Measurements from ENCODE around the gene OXCT2.

Gene OXCT2

DNA sequence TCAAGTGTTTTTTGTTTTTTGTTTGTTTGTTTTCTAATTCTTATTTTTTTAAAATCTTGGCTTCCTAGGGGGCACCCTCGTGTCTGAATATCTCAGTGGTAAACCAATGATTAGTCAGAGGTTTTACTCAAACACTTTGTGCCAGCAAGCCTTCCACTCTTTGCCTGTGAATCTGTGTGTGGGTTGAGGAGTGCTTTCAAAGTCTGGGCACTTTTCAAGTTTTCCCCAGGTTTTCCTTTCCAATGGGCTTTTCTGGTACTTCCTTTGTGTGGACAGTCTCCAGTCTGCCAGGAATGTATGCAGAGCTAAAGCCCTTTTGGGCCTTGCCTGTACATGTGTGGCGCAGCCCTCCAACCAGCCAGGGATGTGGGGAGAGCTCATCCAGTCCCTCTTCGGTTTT lies 42.1 kb downstream of the OXCT2 start:
- DNase-seq: peak; percentile 14

DNA sequence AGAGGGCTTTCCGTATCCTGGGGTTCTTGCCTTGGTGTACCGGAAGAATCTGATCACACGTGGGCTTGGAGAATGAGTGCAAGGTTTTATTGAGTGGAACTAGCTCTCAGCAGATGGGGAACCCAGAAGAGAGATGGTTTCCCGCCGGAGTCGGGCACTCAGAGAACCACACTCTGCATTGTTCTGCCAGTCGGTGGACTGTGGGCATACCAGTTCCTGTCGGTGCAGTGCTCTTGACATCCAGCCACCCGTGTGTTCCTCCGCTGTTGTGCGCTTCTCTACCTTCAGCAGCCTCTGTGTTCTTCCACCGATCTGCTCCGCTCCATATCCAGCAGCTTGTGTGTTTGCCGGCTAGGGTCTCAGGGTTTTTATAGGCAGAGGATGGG lies 43.2 kb downstream of the OXCT2 start:
- DNase-seq: no peak

- DNase-seq: no peak
These were observed 43.8 kb downstream of the OXCT2 start for GRCh38 chr1:39727221-39727931.

- DNase-seq: no peak
These were observed 44.5 kb downstream of the OXCT2 start for GRCh38 chr1:39726600-39726999.

- DNase-seq: no peak
These were observed 48.7 kb downstream of the OXCT2 start for GRCh38 chr1:39722495-39722894.

- no peak for DNase-seq
These were observed 49.5 kb downstream of the OXCT2 start for GRCh38 chr1:39721664-39722063.

- DNase-seq: peak; percentile 44
These were observed 50.8 kb downstream of the OXCT2 start for GRCh38 chr1:39720094-39720999.
